KMS-11 (cell line): Measurements from ENCODE around the gene UQCRHL.

Source experiments
- H2AFZ ChIP-seq: fragments of 200-600 bp; sonication (generic); 2 replicates; pipeline ENCODE4 v1.6.1; 2016; ENCODE audit warnings: antibody characterized with exemption, mixed run types, low read depth
- H3K27ac ChIP-seq: fragments of 200-600 bp; sonication (generic); 2 replicates; pipeline ENCODE4 v1.6.1; 2016; ENCODE audit warnings: mild to moderate bottlenecking, mixed run types
- H3K27me3 ChIP-seq: fragments of 200-600 bp; sonication (generic); 2 replicates; pipeline ENCODE4 v1.6.1; 2017; ENCODE audit warnings: mild to moderate bottlenecking, low read depth, mixed run types, moderate library complexity; ENCODE audit not compliant: insufficient read depth
- H3K36me3 ChIP-seq: fragments of 200-600 bp; sonication (generic); 2 replicates; pipeline ENCODE4 v1.6.1; 2017; ENCODE audit warnings: mild to moderate bottlenecking, mixed run types; ENCODE audit not compliant: insufficient read depth
- H3K4me1 ChIP-seq: fragments of 200-600 bp; sonication (generic); 2 replicates; pipeline ENCODE4 v1.6.1; 2016; ENCODE audit warnings: mild to moderate bottlenecking, low read depth, mixed run types; ENCODE audit not compliant: poor library complexity, severe bottlenecking
- H3K4me2 ChIP-seq: fragments of 200-600 bp; sonication (generic); 2 replicates; pipeline ENCODE4 v1.7.0; 2016; ENCODE audit warnings: mild to moderate bottlenecking, mixed run types
- H3K4me3 ChIP-seq: fragments of 200-600 bp; sonication (generic); IDR thresholded peaks from 2 replicates; pipeline ENCODE4 v1.6.1; 2017; ENCODE audit warnings: low read depth, low read length, mixed read lengths; ENCODE audit not compliant: insufficient read depth
- H3K79me2 ChIP-seq: fragments of 200-600 bp; sonication (generic); 2 replicates; pipeline ENCODE4 v1.6.1; 2016; ENCODE audit warnings: low read depth, mixed run types; ENCODE audit not compliant: insufficient read depth
- H3K9ac ChIP-seq: fragments of 200-600 bp; sonication (generic); 2 replicates; pipeline ENCODE4 v1.6.1; 2016; ENCODE audit warnings: mild to moderate bottlenecking, mixed run types
- H4K20me1 ChIP-seq: fragments of 200-600 bp; sonication (generic); 2 replicates; pipeline ENCODE4 v1.6.1; 2016; ENCODE audit warnings: mild to moderate bottlenecking, mixed run types; ENCODE audit not compliant: insufficient read depth
- CTCF ChIP-seq: fragments of 200-600 bp; sonication (generic); conservative IDR thresholded peaks from 2 replicates; pipeline ENCODE4 v1.6.1; 2017; ENCODE audit warnings: low read depth, mild to moderate bottlenecking, antibody characterized with exemption, low read length, moderate library complexity, mixed read lengths

The UQCRHL gene

GRCh38 chr1:15768388-15768787 lies 39.1 kb downstream of the UQCRHL start:
- no peaks in the 10 kb centered on the region for H4K20me1 ChIP-seq
- H2AFZ ChIP-seq, result no peak overlapping the region
- no peaks in the 10 kb centered on the region for H3K36me3 ChIP-seq
- no peak overlapping the region for H3K9ac ChIP-seq
- no peak overlapping the region for H3K4me2 ChIP-seq
- no peak for TF ChIP-seq CTCF
- no peak overlapping the region for H3K27ac ChIP-seq
- H3K27me3 ChIP-seq, result no peaks in the 10 kb centered on the region
- no peak overlapping the region for H3K4me3 ChIP-seq
- H3K79me2 ChIP-seq, result no peaks in the 10 kb centered on the region
- H3K4me1 ChIP-seq, result no peaks in the 10 kb centered on the region

- Histone ChIP-seq H2AFZ (no peak overlapping the region), H3K27ac (no peak overlapping the region), H3K4me2 (no peak overlapping the region), H3K9ac (no peak overlapping the region), H3K4me1 (no peaks in the 10 kb centered on the region), H3K4me3 (no peak overlapping the region), H3K79me2 (no peaks in the 10 kb centered on the region), H3K36me3 (no peaks in the 10 kb centered on the region), H3K27me3 (no peaks in the 10 kb centered on the region), H4K20me1 (no peaks in the 10 kb centered on the region)
- TF ChIP-seq CTCF, result no peak
These were observed 39.5 kb downstream of the UQCRHL start for GRCh38 chr1:15767941-15768340.

- Histone ChIP-seq H4K20me1 (no peaks in the 10 kb centered on the region), H3K4me3 (no peak overlapping the region), H3K4me1 (no peaks in the 10 kb centered on the region), H3K27ac (no peak overlapping the region), H2AFZ (no peak overlapping the region), H3K4me2 (no peak overlapping the region), H3K27me3 (peaks cover 5% of the 10 kb centered on the region; the same call in 1 of the 2 replicates), H3K36me3 (no peaks in the 10 kb centered on the region), H3K79me2 (no peaks in the 10 kb centered on the region), H3K9ac (no peak overlapping the region)
- TF ChIP-seq CTCF, result no peak
These were observed 41.8 kb downstream of the UQCRHL start for GRCh38 chr1:15765495-15766194.

GRCh38 chr1:15764890-15765289 lies 42.6 kb downstream of the UQCRHL start:
- H3K9ac ChIP-seq, result no peak overlapping the region
- no peak overlapping the region for H3K4me3 ChIP-seq
- no peaks in the 10 kb centered on the region for H3K79me2 ChIP-seq
- no peak overlapping the region for H2AFZ ChIP-seq
- no peaks in the 10 kb centered on the region for H3K36me3 ChIP-seq
- H3K27ac ChIP-seq, result no peak overlapping the region
- no peak for TF ChIP-seq CTCF
- no peaks in the 10 kb centered on the region for H3K4me1 ChIP-seq
- no peak overlapping the region for H3K4me2 ChIP-seq
- H3K27me3 ChIP-seq, result peaks cover 9% of the 10 kb centered on the region; the same call in 1 of the 2 replicates
- no peaks in the 10 kb centered on the region for H4K20me1 ChIP-seq
